SHP77 treated with DMSO at 0.1 percent for 48 hours (cell line): ENCODE results near the gene SUN3.
A peak's percentile ranks its signal among the peaks of the same experiment; 100 is the strongest.

Source experiments
- DNase-seq: peaks from one replicate; lab custom pipeline; 2025; lab: John Stamatoyannopoulos, UW

The SUN3 gene, protein sequence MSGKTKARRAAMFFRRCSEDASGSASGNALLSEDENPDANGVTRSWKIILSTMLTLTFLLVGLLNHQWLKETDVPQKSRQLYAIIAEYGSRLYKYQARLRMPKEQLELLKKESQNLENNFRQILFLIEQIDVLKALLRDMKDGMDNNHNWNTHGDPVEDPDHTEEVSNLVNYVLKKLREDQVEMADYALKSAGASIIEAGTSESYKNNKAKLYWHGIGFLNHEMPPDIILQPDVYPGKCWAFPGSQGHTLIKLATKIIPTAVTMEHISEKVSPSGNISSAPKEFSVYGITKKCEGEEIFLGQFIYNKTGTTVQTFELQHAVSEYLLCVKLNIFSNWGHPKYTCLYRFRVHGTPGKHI

DNA sequence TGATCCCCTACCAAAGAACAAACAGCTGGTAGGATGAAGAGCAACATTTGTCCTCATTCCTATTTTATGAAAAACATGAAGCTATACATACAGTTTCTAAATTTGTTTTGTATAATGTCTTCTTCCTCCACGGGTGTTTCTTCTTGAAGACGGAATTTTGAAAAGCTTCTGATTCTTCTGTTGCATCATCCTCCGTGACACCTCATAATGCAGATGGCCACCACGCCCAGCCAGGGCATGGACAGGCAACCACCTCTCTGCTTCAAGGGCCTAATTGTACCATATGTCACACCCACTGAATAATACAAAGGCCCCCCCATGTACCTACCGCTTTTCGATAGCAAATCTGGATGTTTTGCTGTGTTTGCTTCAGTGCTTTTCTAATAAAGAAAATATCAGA is at the start of gene SUN3:
Gene SUN3 (minus strand): TSS at position 170 of the 400 bp plus-strand sequence. CDS start 169 bp downstream, at position 1.
- no peak for DNase-seq

DNA sequence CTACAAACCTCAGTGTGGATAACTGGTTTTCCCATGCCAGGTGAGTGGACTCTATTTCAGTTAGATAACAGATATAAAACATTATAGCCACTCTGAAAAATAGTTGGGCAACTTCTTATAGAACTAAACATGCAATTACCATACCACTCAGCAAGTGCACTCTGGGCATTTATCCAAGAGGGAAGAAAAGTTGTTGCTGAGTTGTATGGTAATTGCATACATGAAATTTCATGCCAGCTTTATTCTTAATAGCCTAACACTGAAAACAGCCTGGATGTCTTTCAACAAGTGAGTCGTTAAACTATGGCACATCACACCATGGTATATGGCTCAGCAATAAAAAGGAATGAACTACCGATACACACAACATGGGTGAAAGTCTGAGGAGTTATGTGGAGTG is 49.6 kb upstream of the SUN3 start:
- DNase-seq: no peak

DNA sequence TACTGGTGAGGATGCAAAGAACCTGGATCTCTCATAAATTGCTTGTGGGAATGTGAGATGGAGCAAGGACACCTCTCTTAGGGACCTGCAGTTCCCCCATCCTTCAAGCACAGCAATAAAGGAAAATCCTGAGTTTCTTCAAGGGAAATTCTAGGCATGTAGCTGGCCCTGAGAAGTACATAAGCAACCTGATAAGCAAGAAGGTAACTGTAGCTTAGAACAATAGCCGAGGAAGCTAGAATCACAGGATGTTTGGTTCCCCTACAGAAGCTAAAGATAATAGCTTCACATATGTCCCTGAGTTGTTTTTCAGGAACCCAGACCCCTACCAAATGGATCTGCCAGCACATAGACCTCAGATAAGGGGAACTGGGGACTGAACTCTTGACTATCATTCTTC is 48.5 kb upstream of the SUN3 start:
- DNase-seq: no peak

DNA sequence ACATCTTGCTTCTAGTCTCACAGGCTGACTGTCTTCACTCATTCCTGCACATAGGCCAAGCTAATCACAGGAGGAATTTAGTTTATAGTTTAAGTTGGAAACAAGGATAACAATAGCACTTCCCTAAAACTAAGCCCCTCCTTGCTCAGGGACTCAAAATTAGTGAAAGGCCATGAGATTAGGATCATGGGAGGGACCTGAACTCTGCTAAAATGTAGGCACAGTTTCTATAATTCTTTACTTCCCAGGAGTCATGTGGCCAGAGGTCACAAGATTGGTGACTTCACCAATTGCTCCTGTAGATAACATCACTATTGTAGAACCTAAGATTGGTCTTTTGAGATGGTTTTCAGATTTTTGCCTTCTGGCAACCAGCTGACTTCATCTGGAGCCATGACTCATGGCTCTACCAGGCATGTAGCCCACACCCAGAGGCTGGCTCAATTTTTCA is 45.3 kb upstream of the SUN3 start:
- no peak for DNase-seq

DNA sequence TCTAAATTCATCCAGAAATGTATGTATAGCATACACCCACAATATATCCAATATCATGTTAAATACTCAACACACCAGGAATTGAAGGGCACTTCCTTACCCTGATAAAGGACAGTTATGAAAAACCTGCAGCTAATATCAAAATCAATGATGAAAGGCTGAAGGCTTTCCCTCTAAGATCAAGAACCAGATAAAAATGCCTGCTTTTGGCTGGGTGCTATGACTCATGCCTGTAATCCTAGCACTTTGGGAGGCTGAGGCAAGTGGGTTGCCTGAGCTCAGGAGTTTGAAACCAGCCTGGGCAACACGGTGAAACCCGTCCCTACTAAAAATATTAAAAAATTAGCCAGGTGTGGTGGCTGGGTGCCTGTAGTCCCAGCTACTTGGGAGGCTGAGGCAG is 38.6 kb upstream of the SUN3 start:
- DNase-seq: no peak

DNA sequence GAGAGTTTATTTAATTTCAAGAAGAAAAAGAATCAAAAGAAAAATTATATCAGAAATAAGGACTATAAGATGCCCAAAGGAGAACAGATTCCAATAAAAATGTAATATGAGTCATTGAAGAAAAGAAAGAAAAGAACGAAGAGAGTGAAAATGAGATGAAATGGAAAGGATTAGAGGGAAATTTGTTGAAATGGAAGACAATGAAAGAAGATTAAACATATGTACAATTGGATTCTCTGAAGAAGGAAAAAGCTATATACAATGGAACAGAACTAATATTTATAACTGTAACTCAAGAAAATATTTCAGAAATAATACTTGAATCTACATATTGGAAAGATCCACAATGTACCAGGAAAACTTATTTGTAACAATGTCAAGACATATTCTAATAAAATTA is 35.1 kb upstream of the SUN3 start:
- DNase-seq: no peak

DNA sequence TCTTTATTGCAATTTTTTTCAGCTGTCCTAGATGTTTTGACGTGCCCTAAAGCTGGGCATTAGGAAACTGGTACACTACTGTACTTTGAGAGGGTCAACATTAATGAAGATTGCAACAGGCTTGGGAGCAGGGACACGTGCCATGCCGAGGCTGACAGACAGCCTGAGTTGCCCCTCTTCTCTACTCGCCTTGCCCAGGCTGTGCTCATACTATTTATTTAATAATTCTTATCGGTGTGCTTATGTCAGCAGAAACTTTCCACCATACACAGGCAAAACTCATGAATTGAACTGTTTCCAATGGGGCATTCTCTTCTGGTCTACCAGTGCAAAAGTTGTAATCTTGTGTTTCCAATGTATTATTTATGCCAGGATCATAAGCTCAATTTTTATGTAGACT is 30.8 kb upstream of the SUN3 start:
- no peak for DNase-seq

DNA sequence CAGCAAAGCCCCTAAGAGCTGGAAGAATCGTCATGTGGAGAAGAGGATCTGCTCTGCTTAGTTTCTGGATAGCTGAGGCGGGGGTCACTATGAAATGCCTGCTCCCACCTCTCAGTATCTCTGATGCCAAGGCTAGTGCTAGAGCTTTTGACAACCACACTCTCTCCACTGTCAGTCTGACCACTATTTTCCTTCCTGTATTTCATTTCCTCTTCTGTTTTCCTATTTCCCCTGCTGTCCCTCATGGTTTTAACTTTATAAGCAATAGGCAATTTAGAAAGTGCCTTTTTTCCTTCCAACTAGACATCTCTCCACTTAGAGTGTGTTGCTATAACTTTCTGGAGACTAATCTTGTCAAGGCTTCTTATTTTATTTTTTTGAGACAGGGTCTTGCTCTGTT is 30.1 kb upstream of the SUN3 start:
- no peak for DNase-seq

DNA sequence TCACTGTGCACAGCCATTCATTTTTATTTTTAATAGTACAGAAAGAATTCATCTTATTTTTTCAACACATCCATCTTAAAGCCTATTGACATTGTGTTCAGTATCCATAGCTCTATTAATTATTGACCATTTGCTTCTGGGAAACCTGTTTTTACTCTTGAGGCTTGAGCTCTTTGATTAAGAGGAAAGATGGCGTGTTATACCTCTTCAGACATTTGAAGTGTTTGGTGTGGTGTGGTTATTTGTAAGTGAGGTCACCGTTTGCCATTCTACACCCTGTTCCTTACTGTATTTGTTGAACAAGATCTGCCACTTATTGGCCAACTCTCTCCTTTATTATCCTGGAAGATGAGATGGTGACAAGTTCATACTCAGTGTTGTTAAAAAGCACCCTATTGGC is 24.8 kb upstream of the SUN3 start:
- DNase-seq: no peak

DNA sequence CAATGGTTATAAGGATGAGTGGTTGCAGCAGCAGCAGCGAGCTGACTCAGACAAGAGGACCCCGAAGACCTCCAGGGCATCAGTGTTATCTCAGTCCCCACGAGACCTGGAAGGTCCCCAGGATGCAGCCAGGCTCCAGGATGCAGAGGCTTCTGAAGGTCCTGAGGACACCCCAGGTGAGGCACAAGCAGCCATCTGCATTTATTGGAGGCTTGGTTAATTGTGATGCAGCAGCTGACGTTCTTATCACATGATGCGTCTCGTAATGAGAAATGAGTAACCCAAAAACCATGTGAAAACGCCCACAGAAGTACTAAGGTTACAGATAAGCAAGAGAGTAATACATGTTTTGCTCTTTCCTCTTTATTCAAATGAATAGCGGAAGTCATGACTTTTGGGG is 23.8 kb upstream of the SUN3 start:
- no peak for DNase-seq

DNA sequence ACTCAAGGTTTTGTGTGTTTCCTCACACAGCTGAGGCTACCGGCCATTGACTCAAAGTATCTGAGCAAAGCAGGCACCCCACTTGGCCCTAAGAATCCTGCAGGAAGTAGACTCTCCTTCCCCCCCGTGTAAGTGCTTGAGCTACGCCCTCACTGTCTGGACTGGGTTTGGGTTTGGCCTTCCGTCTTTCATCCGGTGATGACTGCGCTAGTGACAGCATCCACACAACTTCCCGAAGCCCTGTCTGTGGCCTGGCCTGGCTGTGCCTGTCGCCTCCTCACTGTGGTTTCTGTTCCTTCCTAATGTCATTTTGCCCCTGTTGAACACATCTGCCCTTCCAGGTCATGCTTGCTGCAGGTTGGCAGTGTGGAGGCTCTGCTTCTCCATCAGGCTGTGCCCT is 20.9 kb upstream of the SUN3 start:
- no peak for DNase-seq

DNA sequence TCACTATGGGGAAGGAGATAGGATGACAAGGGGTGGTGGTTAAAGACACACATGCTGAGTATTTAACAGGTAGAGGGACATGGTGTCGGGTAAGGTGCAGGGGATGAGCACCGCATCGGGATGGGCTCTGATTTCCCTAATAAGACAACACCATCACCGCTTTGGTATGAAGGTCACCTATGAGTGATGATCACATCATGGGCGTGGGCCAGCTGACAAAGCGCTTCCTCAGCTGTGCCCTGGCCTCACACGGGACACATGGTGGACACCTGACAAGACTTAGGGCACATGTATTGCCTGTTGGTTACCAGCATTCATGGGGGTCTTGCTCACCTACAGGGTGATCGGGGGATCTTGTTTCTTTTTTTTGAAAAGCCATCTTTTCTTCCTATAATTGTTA is 19.2 kb upstream of the SUN3 start:
- DNase-seq: no peak

DNA sequence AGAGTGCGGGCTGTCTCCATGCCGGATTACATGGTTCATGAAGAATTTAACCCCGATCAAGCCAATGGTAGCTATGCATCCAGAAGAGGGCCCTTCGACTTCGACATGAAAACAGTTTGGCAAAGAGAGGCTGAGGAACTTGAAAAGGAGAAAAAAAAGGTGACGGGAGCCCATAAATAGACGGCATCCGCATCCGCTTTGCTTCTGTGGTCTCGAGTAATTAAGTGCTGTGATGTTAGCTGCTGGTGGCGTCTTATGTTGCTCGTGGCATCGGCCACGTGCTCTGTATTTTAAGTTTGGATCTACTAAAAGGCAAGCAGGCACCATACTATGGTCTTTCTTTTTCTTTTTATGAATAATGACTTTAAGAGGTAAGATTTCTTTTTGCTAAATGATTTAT is 17.6 kb upstream of the SUN3 start:
- DNase-seq: no peak

DNA sequence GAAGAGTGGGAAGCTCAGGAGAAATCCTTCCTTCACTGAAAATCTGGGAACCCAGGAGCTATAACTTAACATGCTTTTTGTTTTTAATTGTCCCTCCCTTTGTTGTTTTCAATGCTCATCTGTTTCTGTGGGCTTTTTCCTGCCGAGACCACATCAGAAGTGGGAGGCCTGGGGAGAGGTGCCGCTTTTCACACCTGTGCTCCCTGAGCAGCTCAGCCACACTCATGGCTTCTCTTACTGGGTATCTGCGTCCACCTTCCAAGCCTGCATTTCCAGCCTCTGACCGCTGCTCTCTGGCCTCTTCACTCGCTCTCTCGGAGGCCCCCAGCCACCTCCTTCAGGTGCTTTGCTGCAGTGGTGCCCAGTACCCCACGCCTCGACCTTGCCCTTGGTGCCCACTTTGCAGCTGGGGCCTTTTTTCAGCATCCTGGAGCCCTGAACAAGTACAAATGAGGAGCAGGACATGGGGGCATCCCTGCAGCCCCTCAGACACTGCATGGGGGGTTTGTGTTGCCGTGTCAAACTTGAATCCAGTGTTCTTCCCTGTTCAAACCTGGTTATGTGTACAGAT is 16.4 kb upstream of the SUN3 start:
- DNase-seq: no peak

DNA sequence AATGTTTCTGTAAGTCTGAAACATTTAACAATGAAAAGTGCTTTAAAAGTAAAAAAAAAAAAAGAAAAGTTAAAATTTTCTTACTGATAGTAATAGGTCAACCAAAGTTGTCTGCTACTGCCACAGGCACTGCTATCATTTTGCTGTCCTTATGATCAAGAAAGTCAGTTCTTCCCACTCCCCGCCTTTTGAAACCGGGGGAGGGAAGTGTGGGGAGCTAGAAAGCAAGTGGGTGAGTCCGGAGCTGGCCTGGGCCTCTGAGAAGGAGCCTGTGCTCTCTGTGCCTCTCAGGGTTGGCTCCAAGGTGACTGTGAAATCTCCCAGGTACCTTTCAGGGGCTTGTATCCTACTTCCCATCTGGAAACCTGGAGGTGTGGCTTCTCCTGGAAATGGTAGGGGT is 13.7 kb upstream of the SUN3 start:
- DNase-seq: no peak

DNA sequence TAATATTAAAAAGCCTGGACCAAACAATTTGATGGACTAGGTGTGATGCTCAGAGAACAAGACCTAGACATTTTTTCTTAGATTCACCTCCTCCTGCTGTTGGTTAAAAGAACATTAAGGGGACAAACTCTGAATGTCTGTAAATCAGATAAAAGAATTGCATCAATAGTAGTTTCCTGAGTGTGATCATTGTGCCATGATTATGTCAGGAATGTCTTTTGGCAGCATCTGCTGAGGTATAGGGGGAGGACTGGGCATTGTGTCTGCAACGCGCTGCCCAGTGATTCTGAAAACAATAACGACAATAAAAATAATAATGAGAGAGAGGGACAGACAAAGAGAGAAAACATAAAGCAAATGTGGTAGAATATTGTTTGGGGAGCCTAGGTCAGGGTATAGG is 13.3 kb upstream of the SUN3 start:
- DNase-seq: no peak

DNA sequence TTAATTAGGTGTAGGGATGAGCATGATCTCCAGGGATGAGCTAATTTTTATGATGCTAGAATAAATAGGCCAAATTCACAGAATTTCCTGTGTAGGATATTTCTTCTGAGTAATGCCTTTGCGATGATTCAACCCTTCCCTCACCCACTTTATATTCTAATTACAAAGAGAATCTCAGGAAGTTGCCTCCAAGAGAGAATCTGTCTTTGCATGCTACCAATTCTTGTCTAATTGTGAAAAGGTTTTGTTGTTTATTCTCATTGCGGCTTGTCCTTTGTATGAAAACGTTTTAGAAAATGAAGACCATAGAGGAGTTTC is 12.7 kb upstream of the SUN3 start:
- DNase-seq: no peak

DNA sequence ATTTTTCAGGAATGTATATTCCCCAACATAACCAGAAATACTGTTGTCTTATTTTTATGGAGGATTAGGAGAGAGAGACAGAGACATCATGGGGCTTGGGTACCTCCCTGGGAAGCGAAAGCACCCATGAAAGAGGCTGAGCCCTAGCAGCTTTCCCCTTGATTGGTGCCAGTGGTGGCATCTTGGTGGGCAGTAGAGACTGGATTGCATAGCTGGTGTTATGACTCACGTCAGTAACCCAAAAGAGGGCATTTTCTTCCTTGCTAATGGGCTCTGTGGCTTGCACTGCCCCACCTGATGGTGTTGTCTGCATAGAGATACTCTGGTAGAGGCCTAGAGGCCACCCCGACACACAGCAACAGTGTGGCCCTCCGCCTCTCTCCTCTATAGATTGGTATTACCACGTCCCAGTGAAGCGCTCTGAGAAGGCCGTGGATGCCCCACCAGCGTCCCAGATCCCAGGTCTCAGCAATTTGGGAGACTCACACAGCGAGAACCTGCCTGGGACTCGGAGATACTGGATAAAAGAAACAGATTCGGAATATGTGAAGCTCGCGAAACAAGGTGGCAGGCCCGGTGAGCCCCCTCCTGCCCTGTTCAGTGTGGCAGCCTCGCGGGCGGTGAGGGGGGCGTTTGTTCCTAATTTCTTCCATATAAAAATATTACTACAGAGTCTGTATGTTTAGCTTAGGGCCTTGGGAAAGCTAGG is 12.2 kb upstream of the SUN3 start:
- no peak for DNase-seq

DNA sequence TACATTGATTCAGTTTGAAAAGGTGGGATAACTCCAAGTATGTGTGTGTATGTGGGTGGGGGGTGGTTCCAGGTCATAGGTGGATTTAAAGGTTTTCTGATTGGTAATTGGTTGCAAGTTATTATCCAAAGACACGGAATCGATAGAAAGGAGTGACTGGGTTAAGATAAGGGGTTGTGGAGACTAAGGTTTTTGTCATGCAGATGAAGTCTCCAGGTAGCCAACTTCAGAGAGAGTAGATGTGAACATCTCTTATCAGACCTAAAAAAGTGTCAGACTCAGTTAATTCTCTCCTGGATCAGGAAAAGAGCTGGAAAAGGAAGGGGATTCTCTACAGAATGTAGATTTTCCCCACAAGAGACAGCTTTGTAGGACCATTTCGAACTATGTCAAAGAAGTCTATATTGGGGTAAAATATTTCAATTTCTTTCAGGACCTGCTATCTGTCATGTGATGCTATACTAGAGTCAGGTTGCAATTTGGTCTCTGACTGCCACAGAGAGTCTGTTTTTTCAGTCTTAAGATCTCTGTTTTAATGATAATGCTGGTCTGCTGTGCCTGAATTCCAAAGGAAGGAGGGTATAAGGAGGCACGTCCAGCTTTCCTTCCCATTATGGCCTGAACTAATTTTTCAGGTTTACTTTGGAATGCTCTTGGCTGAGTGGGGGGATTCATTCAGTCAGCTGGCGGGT is 10.1 kb upstream of the SUN3 start:
- DNase-seq: no peak

DNA sequence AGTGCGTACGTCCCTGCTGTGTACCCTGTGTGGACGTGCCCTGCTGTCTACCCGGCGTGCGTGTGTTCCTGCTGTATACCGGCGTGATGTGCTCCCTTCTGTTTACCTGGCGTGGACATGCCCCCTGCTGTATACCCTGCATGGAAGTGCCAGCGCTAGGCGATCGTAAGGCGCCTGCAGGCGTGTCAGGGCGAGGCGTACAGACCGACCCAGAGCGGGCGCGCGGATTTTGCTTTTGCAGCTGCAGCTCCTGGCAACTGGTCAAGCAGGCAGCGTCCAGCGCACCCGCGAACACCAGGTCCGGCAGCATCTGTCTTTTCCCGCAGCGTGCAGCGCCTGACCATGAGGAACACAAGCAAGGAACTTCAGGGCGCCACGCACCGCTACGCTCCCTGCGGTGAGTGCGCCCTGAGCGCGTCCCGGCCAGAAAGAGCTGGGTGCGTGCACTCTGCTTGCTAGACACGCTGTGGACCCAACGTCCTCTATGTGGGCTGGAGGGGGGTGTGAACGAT is 7.1 kb upstream of the SUN3 start:
- DNase-seq: no peak

DNA sequence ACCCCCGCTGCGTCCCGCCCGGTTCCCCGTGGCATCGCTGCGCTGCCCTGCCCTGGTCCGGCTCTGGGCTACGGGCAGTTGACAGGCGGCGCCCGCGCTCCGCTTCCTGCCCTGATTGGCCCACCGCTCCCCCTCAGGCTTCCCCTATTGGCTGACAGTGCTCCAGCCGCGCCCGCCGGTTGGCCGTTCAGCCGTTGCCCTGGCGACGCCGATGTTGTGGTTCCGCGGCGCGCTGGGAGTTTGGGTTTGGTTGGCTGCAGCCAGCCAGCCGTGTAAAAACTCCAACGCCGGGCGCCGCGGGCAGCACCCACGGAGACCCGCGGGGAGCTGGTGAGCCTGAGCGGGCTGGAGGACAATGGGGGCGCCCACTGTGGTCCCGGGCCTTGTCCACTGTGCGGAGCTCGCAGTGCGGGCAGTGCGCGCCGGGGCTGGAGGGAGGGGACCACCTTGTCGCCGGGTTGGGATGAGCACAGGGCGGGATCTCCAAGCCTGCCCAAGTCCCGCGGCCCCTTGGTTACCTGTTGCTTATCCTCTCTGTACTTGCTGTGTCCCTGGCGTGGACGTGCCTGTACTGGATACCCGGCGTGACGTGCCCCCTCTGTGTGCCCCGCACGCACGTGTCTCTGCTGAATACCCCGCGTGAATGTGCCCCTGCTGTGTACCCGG is 6.5 kb upstream of the SUN3 start, which contains the start of gene C7orf57:
Gene C7orf57 (plus strand): TSS at position 243 of the 666 bp plus-strand sequence. CDS start 766 bp downstream, outside the sequence.
- no peak for DNase-seq

DNA sequence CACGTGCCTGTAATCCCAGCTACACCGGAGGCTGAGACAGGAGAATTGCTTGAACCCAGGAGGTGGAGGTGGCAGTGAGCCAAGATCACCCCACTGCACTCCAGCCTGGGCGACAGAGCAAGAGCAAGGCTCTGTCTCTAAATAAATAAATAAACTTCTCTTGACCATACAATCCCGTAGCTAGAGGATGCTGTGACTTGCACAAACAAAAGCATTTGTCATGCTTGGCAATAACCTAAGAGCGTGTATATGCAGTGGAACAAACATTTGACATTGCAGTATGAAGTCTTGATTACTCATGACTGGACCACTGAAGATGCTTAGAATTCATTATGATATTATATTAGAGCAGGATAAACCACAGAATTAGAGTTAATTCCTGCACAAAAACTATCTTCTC is 5.0 kb upstream of the SUN3 start:
- DNase-seq: peak; percentile 16
